Testis (tissue), 5 donors: ENCODE data around the gene ECT2. TPM values are rescaled to one million over a fixed set of nuclear protein-coding genes. Genes with fewer than 3 reads are reported as not detected.
"Not testable (repeated sequence)": the region's sequence is repeated elsewhere in the genome, so short reads cannot be mapped to it uniquely, and the experiment has no call there.

Experiments
- DNase-seq: peaks from one replicate; pipeline ENCODE4 v3.0.0-alpha.2; 2019
- H3K27ac ChIP-seq, 2 donors: fragments of 200-600 bp; sonication (generic); one replicate each; pipeline ENCODE4 v1.5.1; 2019
- H3K27me3 ChIP-seq: fragments of 200-600 bp; sonication (generic); one replicate; pipeline ENCODE4 v1.5.1; 2019
- H3K36me3 ChIP-seq: fragments of 200-600 bp; sonication (generic); one replicate; pipeline ENCODE4 v1.5.1; 2017; ENCODE audit warnings: low read depth; ENCODE audit errors: missing control alignments
- H3K4me1 ChIP-seq: fragments of 200-600 bp; sonication (generic); one replicate; pipeline ENCODE4 v1.5.1; 2019
- H3K4me3 ChIP-seq, 2 donors: fragments of 200-600 bp; sonication (generic); one replicate each; pipeline ENCODE4 v1.5.1; 2017 to 2019
- H3K9me3 ChIP-seq: fragments of 200-600 bp; sonication (generic); one replicate; pipeline ENCODE4 v1.5.1; 2017
- POLR2A ChIP-seq: fragments of 450-650 bp; IDR thresholded peaks from one replicate; pipeline ENCODE4 v1.6.1; 2017; ENCODE audit warnings: antibody characterized with exemption, mild to moderate bottlenecking, moderate library complexity
- WGBS, 2 donors: methylation state at CpG; one replicate each; pipeline ENCODE4 v1.1.5; 2018; 5-methylcytosine and 5-hydroxymethylcytosine counted together
- intact Hi-C: fragments of 100-400 bp; cut with DNase I; formaldehyde crosslinking; loops from one replicate; pipeline ENCODE4 v1.15.1; 2023; ENCODE audit warnings: low total_unique reads
- long read RNA-seq, 2 donors: transcript quantifications; one replicate each; lab custom pipeline, GENCODE V29; 2026
- polyA plus RNA-seq: library from polyadenylated mRNA; stranded (reverse); fragments of 350-450 nt; fragmentation: Illumina TruSeq; extraction: RNeasy Lipid Tissue Mini Kit (QIAGEN cat#74804); gene quantifications from one replicate; pipeline ENCODE4 v1.2.3, GENCODE V29; 2014; ENCODE audit warnings: low read depth, low replicate concordance; ENCODE audit not compliant: insufficient read depth
- total RNA-seq, 2 donors: library from RNA; depleted of rRNA; stranded (reverse); fragments of >200 nt; gene quantifications; one replicate each; pipeline ENCODE4 v1.2.3, GENCODE V29; 2016
- TF ChIP-seq, protein P1 (sequence below), 3 experiments: fragments of 450-650 bp in 2 of 3; fragments of 200-600 bp in 1 of 3; sonication (generic) in 1 of 3; IDR thresholded peaks; one replicate each; pipeline ENCODE4 v1.5.1; 2016 to 2019; ENCODE audit warnings: antibody characterized with exemption in 3 of 3, mild to moderate bottlenecking in 2 of 3, moderate library complexity in 1 of 3

The ECT2 gene
- total RNA-seq (10 to 100 TPM; 20.8 to 33.3 TPM), polyA plus RNA-seq (21.9 TPM)
- long read RNA-seq, donor 1, full-length matches to known transcripts, result 2 of 2 reads
- long read RNA-seq, donor 1, partial matches to known transcripts, result 0 of 2 reads
- long read RNA-seq, donor 1, other reads (novel, unspliced or antisense), result 0 of 2 reads
- long read RNA-seq, donor 2, partial matches to known transcripts, result 11 of 12 reads
- long read RNA-seq, donor 2, other reads (novel, unspliced or antisense), result 0 of 12 reads

DNA sequence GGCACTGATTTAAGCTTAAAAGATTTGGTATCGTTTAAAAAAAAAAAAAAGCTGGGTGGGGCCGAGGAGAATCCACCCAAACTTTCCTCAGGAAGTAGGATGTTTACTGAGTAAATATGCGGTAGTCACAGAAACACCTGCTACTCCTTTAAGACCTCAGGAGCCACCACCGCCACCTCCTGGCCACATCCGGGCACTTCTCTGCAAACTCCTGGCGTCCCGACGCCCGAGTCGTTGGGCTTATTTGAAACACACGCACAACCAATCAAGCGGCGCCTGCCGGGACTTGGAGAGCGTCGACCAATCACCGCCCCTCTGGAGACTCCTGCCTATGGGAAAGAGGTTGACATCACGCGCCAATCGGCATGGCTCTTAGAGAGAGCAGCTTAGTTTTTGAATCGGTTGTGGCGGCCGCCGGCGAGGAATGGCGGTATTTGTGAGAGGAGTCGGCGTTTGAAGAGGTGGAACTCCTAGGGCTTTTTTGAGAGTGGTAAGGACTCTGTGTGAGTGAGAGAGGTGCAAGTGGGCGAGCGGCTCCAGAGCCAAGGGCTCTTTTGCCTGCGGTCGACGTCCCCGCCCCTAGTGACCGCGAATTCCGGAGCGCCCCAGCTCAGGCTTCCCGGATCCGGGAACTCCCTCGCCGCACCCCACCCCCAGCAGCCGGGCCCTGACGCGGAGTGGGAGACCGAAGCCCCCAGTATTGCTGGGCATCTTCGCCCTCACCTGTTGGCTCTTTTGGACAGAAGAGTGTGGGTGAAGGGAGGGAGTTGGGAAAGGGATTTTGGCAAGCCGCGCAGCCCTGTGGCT, at the start of gene ECT2:
Gene ECT2, plus strand, starts transcription at position 359 of the 807 bp plus-strand sequence. CDS start 3,805 bp downstream, outside the sequence.
- no peaks in the 10 kb centered on the region for H3K27me3 ChIP-seq
- H3K4me1 ChIP-seq, result no peaks in the 10 kb centered on the region
- TF ChIP-seq POLR2A, result no peak
- TF ChIP-seq, protein P1, sequence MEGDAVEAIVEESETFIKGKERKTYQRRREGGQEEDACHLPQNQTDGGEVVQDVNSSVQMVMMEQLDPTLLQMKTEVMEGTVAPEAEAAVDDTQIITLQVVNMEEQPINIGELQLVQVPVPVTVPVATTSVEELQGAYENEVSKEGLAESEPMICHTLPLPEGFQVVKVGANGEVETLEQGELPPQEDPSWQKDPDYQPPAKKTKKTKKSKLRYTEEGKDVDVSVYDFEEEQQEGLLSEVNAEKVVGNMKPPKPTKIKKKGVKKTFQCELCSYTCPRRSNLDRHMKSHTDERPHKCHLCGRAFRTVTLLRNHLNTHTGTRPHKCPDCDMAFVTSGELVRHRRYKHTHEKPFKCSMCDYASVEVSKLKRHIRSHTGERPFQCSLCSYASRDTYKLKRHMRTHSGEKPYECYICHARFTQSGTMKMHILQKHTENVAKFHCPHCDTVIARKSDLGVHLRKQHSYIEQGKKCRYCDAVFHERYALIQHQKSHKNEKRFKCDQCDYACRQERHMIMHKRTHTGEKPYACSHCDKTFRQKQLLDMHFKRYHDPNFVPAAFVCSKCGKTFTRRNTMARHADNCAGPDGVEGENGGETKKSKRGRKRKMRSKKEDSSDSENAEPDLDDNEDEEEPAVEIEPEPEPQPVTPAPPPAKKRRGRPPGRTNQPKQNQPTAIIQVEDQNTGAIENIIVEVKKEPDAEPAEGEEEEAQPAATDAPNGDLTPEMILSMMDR (IDR thresholded peaks at IDR 0.05), result peak; percentile 41 to 72 (median 65)
- 0% methylated on average over 20 to 49 of the region's 49 CpGs for WGBS, 2 donors
- peak within 1 kb of the TSS; percentile 70 to 86 for H3K4me3 ChIP-seq
- peak within 1 kb of the TSS; percentile 53 to 79 for H3K27ac ChIP-seq
- peak; percentile 100 for DNase-seq
- H3K36me3 ChIP-seq, result no peaks in the 10 kb centered on the region
- intact Hi-C loops, result no loop called here
- no peaks in the 10 kb centered on the region for H3K9me3 ChIP-seq

DNA sequence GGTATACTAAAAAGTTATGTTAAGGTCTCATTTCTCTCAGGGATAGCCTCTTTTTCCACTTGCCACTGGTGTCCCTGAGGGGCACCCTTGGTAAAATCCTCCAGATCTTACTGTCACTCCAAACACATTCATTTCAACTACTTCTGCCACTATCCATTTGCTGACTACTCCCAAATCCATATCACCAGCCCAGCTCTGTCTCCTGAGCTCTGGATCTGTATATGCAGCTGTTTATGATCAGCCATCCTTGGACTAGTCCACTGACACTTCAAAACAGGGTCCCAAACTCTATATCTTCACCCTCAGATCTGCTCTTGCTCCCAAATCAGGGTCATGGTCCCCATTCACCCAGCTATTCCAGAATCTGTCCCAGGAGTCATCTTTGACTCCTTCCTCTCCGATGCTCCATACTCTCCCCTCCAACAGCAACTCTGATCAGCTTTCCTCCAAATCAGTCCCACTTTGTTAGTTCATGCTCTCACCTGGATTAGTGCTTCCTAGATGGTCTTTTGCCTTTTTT, 49.5 kb upstream of the ECT2 start:
- TF ChIP-seq POLR2A, result no peak
- TF ChIP-seq, protein P1 (IDR thresholded peaks at IDR 0.05), result no peak
- no peak overlapping the region for H3K4me3 ChIP-seq
- no peaks in the 10 kb centered on the region for H3K36me3 ChIP-seq
- H3K27ac ChIP-seq, result no peak overlapping the region
- DNase-seq, result no peak
- intact Hi-C loops, result no loop called here
- H3K4me1 ChIP-seq, result no peaks in the 10 kb centered on the region
- no peaks in the 10 kb centered on the region for H3K27me3 ChIP-seq
- 96 to 100% methylated on average over 1 of the region's 1 CpG for WGBS, 2 donors
- no peaks in the 10 kb centered on the region for H3K9me3 ChIP-seq

- H3K4me1 ChIP-seq, result no peaks in the 10 kb centered on the region
- no peaks in the 10 kb centered on the region for H3K9me3 ChIP-seq
- H3K27me3 ChIP-seq, result no peaks in the 10 kb centered on the region
- no peak overlapping the region for H3K4me3 ChIP-seq
- TF ChIP-seq POLR2A, result no peak
- TF ChIP-seq, protein P1 (IDR thresholded peaks at IDR 0.05), result no peak
- intact Hi-C loops, result no loop called here
- 88 to 95% methylated on average over 3 of the region's 3 CpGs for whole genome bisulfite sequencing, 2 donors
- no peak overlapping the region for H3K27ac ChIP-seq
- DNase-seq, result no peak
- H3K36me3 ChIP-seq, result no peaks in the 10 kb centered on the region
These were observed 48.8 kb upstream of the ECT2 start for GRCh38 chr3:172701751-172702150.

DNA sequence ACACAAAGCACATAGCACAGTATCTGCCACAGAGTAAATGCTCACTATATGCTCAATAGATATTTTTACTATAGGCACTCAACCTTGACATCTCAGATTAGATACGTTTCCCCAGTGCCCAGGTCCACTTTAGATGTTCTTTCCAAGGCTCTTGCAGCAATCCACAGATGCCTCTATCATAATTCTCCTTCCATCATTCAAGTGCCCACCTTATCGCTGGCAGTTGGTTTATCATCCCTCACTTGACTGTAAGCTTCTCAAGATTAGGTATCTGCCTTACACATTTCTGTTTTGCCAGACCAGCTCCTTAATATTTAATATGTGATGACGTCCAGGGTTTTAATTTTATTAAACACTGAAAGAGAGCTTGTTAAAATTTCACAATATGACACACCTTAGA, 48.3 kb upstream of the ECT2 start:
- no peak overlapping the region for H3K27ac ChIP-seq
- intact Hi-C loops, result no loop called here

DNA sequence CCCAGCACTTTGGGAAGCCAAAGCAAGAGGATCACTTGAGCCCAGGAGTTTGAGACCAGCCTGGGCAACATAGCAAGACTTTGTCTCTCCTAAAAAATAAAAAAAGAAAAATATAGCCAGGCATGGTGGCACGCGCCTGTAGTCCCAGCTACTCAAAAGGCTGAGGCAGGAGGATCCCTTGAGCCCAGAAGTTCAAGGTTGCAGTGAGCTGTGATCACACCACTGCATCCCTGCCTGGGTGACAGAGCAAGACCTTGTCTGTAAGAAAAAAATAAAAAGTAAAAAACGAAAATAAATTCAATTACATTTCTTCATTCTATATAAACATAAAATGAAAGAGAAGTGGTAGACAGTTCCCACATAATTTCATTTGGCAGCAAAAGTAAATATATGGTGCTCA, 47.8 kb upstream of the ECT2 start:
- H3K4me3 ChIP-seq, H3K27me3 ChIP-seq, H3K36me3 ChIP-seq, H3K4me1 ChIP-seq, DNase-seq, H3K27ac ChIP-seq, intact Hi-C loops, H3K9me3 ChIP-seq: not testable (repeated sequence)
- 88 to 91% methylated on average over 3 of the region's 3 CpGs for WGBS, 2 donors

More for the DNA sequence above, 48.3 kb upstream of the ECT2 start:
- no peak for TF ChIP-seq POLR2A
- TF ChIP-seq, protein P1 (IDR thresholded peaks at IDR 0.05), result no peak
- H3K4me3 ChIP-seq, result no peak overlapping the region
- no peaks in the 10 kb centered on the region for H3K9me3 ChIP-seq
- H3K36me3 ChIP-seq, result no peaks in the 10 kb centered on the region
- 93% methylated on average over 3 of the region's 3 CpGs for WGBS, 2 donors
- no peaks in the 10 kb centered on the region for H3K4me1 ChIP-seq
- no peaks in the 10 kb centered on the region for H3K27me3 ChIP-seq
- DNase-seq, result no peak
